Stimulated activated CD8-positive, alpha-beta memory T cell treated with anti-CD3 and anti-CD28 coated beads, Interleukin-15, amount 100 ng/mL, for 24 hours (primary cell): ENCODE data around the gene PLEKHH1.

Source experiments
- DNase-seq: peaks from one replicate; pipeline ENCODE4 v3.0.0-alpha.2; 2020; ENCODE audit warnings: low read depth

Gene PLEKHH1

DNA sequence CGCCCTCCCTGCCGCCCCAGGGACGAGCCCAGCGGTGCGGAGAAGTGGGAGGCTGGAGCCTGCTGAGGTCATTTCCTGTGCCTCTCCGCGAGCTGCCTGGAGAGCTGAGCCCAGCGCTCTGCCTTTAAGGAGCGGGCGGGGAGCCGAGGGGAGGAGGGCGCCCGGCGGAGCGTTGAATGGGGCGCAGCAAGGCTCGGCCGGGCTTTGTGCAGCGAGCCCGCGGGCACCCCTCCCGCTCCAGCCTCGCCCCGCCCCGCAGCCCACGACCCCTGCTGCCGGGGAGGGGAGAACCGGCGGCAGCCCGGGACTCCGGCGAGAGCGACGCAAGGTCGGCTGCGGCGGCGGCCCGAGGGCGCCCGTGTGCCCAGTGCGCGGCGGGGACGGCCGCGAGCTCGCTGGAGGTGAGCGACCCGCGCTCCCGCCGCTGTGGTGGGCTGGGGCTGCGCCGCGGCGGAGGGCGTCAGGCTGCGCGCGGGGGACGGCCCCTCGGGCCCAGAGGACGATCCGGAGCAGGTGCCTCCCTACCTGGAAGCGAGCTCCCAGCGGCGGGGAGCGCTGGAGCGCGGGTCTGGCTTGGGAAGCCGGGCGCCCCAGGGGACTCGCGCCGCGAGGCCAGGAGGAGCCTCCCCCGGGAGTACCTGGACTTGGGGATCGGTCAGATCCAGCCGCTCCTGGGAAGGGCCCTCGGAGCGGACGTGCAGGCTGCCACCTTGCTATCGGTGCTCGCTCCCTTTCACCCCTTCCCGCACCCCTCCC lies at the start of gene PLEKHH1:
Gene PLEKHH1 (plus strand): TSS at position 293 of the 756 bp plus-strand sequence. CDS start 8,578 bp downstream, outside the sequence.
- DNase-seq = no peak

DNA sequence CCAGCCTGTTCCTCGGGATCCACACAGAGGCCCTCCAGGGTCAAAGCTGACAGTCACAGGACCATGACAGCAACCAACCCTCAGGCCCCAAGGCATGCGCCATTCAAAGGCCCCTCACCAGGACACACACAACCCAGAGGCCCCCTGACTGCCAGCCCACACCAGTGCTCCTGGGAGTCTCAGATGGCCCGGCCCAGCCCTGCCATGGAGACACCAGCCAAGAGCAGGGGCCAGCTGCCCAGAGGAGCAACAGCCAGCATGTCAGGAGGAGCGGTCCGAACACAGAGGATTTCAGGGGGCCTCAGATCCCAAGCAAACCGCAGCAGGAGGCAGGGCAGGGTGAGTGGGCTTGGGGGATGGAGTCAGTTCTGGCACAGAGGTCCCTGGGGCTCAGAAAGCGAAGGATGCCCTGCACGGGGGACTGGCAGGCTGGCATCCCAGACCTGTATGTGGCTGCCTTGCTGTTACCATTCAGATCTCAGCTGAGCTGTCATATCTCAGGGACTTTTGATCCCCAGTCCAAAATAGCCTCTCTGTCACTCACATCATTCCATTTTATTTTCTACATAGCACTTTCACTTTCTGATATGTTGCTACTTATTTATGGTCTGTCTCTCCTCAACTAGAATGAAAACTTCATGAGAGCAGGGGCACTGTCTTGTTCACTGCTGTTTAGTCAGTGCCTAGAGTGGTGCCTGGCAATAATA lies 49.4 kb upstream of the PLEKHH1 start:
- no peak for DNase-seq

DNA sequence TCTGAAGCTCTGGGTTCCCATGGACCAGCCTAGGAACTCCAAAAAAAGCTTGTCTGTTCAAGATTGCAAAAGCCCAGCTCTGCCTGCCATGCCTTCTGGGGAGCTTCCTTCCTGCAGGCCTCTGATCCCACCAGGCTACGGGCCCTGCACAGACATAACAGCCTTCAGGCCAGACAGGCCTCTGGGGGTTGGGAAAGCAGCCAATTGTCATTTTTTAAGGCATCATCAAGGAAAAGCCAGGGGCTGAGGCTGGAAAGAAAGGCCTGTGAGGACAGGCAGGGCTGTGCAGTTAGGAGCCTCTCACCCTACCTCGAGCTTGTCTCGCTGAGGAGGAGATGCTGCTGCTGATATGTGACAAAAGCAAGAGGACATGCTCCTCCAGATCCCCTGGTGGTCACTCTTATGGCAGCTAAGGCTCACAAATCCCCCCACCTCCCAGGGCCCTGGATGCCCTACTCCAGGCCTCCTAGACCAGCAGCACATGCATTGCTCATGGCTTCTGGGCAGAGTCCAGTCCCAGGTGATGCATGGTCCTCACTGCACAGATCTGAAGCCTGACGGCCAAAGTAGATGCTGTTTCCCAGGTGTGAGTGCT lies 47.5 kb upstream of the PLEKHH1 start:
- no peak for DNase-seq

DNA sequence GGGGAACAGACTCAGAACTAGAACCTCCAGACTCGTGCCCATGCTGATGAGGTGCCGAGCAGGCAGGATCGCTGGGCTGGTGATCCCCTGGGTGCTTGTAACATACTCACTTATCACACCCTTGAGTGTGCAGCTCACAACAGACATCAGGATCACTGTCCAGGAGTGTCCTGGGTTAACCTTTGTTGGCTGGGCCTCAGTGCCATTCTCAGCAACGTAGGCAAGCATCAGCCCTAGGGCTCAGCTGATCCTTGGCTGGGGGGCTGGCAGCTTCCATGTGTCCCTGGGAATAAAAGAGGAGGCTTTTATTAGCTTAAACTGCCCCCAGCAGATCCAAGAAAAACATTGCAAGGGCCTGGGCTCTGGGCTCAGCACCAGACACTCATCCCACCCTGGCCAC lies 46.2 kb upstream of the PLEKHH1 start:
- no peak for DNase-seq

DNA sequence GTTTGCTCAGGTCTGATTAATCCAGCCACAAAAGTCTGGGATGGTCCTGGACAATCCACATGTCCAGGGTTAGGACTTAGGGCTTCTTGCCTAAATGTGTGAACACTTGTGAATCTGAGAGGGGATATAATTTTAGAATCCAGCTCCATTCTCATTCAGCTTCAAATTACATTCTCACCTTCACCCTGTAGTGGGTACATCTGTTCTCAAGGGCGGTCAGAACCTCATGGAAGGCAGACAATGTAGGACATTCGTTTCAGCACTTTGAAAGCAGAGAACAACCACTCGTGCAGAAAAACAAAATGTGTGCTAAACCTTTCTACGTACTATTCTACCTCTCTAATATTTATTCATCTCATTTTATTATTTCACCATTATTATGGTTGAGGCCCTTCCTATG lies 45.8 kb upstream of the PLEKHH1 start:
- no peak for DNase-seq

DNA sequence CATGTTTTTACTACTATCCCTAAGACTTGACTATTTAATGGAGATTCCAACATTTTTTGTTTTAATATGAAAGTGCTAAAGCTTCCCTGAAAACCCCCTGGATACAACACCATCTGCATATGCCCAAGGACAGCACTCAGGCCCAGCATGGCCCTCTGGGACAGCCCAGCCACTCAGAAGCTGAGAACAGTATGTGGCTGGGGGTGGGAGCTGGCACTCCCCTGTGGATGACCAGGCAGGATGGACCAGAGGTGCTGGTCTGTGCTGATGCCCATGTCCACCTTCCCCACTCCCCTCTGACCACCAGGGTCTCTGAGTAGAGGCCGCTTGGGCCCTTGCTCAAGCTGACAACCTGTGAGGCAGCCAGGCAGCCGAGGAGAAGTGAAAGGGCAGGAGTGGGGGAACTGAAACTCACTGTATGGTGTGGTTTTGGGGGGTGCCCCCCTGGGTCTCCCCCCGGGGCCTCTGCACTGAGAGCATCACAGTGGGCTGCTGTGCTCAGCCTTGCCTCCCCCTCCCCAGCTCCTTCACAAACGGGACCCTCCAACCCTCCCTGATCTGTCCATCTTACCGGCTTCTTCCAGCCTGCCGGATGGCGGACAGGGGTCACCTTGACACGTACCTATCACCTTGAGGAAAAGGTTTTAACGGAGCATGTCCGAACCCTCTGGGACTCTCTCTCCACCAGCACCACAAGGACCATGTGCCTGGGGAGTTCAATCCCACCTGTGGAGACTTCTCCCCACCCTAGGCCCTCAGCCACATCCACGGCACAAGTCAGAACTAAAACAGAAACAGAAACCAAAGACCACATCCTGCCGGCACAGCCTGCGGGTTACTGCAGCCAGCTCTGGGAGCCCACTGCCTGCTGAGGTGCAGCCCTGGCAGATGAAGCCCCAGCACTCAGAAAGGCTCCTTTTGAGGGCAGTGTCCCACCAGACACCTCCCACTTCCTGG lies 44.9 kb upstream of the PLEKHH1 start, which contains the start of gene TMEM229B:
Gene TMEM229B (minus strand): TSS at position 785 of the 957 bp plus-strand sequence. CDS start 14,798 bp downstream, outside the sequence.
- peak; percentile 38 for DNase-seq

DNA sequence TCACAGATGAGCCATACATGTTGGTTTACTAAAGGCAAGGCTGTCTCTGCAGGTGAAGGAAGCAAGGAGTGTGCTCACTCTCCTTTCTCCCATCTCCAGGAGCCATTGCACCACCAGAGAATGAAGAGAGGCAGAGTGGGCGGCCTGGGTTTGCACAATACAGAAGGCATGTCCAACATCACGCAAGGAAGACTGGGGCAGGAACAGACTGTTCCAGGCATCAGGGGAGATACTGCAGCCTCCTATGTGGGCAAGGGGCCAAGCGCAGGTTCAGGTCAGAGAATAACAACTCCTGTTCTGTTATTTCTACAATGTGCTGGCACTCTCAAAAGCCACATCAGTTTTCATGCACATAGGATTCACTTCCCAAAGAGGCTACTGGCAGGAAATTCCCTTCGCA lies 42.9 kb upstream of the PLEKHH1 start:
- no peak for DNase-seq

DNA sequence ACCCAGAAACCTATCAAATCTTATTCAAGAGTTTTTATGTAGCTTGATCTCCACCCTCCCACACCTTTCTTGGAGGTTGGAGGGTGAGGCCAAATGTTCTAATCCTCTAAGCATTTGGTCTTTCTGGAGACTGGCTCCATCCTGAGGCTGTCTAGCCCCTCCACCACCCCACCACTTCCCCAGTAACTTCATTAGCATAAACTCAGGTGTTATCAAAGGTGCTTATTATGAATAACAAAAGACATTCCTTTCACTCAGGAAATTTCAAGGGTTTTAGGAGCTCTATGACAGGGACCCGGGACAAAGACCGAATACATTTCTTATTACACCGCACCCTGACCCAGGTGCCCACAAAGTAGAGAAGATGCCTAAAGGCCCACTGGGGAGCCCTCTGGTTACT lies 41.8 kb upstream of the PLEKHH1 start:
- no peak for DNase-seq

DNA sequence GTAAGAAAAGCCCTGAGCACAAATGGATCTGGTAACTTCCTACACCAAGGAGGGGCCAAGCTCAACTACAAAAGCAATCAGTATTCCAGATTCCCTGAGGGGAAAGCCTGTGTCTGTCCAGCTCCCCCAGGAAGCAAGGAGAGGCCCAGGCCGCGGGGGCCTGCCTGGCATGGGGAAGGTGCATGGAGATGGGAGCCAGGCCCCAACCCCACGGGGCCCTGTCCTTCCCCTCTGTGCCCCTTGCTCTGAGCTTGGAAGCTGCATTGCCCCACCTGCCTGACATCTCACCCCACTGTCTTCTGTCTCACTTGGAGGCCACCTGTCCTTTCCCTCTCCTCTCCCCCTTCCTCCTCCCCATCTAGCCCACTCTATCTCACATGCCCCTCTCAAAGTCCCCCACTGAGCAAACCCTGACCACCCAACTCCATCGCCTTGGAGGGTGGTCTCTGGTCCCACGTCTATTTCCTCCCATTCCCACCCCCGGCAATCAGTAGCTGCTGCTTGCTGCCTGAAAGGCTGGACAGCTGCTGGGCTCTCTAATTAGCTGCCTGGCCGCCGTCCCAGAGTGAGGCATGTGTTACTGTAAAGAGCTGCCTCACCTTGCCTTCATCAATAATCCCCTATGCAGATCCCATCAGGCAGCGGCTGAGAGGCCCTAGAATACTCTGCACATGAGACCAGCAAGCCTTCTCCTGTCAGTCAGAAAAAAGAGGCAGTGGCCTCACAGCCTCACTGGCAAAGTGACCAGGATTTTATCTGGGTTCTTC lies 41.2 kb upstream of the PLEKHH1 start:
- no peak for DNase-seq

DNA sequence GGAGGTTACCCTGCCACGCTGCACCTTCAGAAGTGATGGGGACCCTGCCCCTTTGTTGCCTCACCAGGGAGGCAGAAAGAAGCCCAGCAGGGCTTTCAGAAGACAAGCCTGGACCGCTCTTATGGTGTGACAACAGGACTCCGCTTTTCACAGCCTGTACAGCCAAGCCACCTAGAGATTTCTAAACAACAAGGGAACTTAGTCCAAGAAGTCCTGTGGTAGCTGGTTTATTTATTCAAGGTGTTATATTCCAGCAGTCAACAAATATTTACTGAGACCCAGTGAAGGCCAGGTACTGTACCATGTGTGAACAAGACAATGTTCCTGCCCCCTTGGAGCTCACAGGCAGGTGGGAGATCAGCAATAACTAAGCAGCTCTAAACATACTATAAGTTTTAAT lies 40.6 kb upstream of the PLEKHH1 start:
- DNase-seq = no peak

DNA sequence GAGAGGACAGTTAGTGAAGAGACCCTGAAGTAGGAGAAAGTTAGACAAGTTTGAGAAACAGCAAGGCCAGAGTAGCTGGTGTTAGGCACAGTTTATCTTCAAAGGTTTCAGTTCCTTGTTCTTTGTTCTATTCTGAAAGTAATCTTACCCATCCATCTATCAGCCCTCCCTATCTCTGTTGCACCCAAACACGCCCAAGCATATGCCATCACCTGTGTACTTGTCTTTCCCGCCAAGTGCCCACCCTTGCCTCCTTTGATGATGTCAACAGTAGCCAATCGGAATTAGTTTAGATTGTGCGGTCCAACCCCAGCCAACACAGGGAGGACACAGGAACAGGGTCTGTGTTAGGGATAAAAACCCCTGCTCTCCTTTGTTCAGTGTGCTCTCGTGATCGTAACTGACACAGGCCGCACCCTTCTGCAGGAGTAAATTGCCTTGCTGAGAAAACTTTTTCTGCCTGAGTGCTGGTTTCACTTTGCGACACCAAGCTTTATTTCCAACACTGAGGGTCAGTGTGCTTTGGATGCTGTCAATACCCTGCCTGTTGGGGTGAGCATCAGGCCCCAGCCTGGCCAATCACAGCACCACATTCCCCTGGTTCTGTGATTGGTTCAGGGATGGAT lies 39.9 kb upstream of the PLEKHH1 start:
- no peak for DNase-seq

DNA sequence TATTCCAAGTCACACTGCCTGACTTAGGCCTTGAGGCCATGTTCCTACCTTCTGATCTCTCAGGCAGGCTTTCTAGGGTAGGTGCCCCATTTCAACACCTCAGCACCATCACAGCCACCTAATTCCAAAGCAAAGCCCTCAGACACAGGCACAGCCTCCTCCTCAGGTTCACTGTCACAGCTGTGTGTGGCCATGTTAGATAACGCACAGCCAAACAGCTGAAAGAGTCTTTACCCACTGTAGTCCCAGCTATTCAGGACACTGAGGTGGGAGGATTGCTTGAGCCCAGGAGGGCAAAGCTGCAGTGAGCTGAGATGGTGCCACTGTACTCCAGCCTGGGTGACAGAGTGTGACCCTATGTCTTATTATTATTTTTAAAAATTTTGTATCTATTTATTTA lies 37.3 kb upstream of the PLEKHH1 start:
- DNase-seq = no peak

DNA sequence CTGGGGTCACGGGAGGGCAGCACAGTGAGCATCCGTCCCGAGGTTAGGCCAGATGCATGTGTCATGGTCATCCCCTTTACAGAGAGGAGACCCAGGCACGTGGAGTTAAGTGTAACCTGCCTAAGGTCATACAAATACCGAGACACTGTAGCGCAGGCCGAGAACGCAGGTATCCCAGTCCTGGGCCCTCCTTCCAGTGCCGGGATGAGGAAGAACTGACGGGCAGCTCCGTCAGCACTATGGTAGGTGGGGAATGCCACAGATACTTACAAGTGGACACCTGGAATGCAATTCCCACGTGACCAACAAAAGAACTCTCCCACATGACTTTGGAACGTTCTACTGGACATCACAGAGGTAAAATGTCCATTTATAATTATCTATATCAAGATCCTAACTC lies 35.9 kb upstream of the PLEKHH1 start:
- DNase-seq = no peak

DNA sequence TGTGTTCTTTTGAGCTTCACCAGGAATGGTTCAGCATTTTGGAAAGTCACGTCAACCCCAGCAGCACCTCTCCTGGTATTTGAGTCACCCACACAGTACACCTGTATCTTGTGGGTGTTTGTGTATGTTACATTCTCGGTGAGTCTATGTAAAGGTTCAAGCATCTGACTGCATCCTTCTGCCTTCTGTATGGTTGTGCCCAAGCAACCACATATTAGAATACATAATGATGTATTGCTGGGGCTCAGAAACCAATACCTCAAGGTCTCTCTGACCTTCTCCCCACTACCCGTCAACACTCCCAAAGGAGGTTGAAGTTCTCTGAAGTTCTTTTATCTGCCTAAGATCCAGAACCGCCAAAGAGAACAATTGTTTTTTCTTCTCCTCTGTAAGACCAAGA lies 35.4 kb upstream of the PLEKHH1 start:
- no peak for DNase-seq

DNA sequence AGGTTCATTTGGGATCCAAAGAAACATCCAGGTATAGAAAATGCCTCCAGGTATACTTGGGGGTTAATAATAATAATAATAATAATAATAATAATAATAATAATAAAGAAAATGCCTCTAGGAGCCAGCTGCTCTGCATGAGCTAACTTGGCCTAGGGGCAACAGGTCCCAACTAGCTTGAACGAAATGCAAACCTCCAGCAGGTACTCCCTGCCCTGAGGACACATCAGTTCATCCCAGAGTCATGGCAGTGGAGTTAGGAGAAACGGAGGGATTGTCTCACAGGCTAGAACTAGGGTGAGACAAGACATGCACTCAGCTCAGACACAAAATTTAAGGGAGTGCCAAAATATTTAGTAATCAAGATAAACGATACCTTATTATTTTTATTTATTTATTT lies 32.1 kb upstream of the PLEKHH1 start:
- DNase-seq = no peak

DNA sequence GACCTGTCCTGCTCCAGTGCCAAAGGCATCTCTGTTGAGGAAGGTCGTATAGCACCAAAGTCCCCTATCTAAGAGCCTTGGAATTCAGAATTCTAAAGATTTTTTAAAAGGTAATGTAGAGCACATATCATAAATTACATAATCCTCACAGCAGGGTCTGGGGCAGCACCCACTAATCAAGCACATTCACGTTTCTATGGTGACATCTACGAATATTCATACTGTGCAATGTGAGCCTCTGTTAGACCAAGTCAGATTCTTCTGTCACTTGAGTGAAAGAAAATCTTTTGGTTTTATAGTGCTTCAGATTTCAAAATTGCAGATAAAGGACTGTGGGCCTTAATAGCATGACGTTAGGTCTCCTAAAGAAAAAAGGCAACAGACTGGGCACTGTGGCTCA lies 31.4 kb upstream of the PLEKHH1 start:
- DNase-seq = no peak

DNA sequence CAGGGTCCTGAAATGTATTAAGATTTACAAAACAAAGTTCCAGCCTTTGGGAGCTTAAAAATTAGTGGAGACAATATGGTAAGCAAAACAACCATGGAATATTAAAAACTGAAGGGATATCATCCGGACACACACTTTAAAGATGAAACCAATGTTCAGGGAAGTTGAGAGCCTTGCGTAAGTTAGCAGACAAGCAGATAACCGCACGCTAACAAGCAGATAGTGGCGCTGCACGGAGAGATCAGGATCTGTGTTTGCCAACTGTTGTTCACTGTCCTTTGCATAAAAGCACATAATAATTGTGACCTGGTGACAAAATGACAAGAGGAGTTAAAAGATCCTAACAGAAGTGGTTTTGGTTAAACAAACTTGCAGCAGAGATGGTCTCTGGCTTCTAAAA lies 30.2 kb upstream of the PLEKHH1 start:
- no peak for DNase-seq

DNA sequence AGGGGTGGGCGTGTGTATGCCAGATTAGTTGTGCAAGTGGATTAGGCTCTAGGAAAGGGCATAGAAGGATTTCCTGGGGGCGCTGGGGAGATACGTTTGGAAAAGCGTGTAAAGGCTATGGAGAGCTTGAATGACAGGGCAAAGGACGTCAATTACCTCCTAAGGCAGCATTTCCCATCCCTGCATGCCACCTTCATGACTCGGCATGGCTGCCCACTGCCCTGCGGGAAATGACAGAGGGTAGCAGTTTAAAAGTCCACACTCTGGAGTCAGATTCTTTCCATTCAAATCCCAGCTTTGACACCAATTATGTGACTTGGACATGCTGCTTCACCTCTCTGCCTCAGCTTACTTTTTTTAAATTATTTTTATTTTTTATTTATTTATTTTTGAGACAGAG lies 29.8 kb upstream of the PLEKHH1 start:
- DNase-seq = no peak

DNA sequence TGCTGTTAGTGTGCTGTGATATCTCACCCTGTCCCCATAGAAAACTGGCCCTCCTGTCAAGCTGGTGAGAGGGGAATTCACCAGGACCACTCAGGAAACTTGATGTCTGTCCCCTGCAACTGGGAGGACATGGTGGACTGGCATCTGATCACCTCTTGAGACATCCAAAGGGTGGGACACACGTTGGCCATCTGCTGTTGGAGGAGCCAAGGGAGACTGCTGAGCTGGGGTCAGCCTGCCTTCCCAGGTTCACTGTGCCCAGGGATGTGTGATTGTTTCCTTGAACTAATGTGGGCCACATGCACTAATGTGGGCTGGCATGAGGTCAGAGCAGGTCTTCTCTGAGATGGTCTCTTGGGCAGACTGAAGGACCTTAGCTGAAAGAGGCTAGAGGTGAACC lies 27.8 kb upstream of the PLEKHH1 start:
- DNase-seq = no peak

DNA sequence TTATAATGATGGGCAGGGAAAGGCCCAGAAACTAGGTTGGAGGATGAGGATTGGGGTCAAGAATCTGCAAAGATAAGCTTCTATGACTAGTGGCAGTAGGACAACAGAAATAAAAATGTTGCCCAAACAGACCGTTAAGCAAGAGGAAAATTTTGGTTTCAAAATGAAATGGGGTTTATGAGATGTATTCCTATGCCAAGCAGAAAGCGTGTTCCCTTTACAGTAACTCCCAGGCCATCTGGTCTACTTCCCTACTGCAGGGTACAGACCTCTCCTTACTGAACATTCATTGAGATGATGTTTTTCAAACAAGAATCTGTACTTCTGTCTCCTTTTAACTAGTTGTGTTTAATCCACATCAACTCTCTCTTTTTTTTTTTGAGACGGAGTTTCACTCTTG lies 24.1 kb upstream of the PLEKHH1 start:
- no peak for DNase-seq

DNA sequence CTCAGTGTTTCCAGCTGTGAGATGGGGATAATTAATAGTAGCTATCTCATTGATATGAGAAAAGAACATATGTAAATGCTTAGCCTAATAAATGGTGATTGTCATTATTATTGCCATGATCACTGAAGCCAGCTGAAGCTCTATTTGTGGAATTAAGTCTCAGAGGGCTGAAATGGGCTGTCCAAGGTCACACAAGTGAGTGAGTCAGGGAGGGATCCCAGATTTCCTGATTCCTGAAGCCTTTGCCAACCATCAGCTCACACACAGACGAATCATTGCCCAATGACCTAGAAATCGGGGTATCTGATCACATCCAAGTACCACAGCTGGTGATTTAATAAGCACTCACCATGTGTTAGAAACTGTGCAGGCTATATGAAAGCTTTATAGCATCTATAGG lies 23.0 kb upstream of the PLEKHH1 start:
- DNase-seq = no peak
